Trophoblast cell (in vitro differentiated cells and primary cell): Measurements from ENCODE around the gene PRC1.

ENCODE experiments used
- DNase-seq, 2 donors: peaks; one replicate each; pipeline ENCODE4 v3.0.0-alpha.2; 2016
- H2AFZ ChIP-seq: 2 replicates; pipeline ENCODE4 v1.6.1; 2013; ENCODE audit warnings: low read length, moderate library complexity, mild to moderate bottlenecking; ENCODE audit not compliant: insufficient read depth, poor library complexity
- H2AK5ac ChIP-seq: 2 replicates; pipeline ENCODE4 v1.6.1; 2013; ENCODE audit warnings: mild to moderate bottlenecking, low read length
- H2BK120ac ChIP-seq: 2 replicates; pipeline ENCODE4 v1.6.1; 2013; ENCODE audit warnings: low read length, mild to moderate bottlenecking, moderate library complexity; ENCODE audit not compliant: insufficient read depth, poor library complexity
- H2BK12ac ChIP-seq: 2 replicates; pipeline ENCODE4 v1.6.1; 2013; ENCODE audit warnings: mild to moderate bottlenecking, low read length, moderate library complexity
- H2BK5ac ChIP-seq: 2 replicates; pipeline ENCODE4 v1.6.1; 2013; ENCODE audit warnings: low read length, low read depth, moderate library complexity, mild to moderate bottlenecking; ENCODE audit not compliant: poor library complexity
- H3K14ac ChIP-seq: 2 replicates; pipeline ENCODE4 v1.6.1; 2013; ENCODE audit warnings: mild to moderate bottlenecking, low read length
- H3K18ac ChIP-seq: 2 replicates; pipeline ENCODE4 v1.6.1; 2013; ENCODE audit warnings: mild to moderate bottlenecking, low read length
- H3K23ac ChIP-seq: 2 replicates; pipeline ENCODE4 v1.6.1; 2013; ENCODE audit warnings: low read length
- H3K27ac ChIP-seq: 2 replicates; pipeline ENCODE4 v1.5.1; 2013; ENCODE audit warnings: low read depth, mild to moderate bottlenecking, inconsistent platforms, low read length, moderate library complexity
- H3K27me3 ChIP-seq: 2 replicates; pipeline ENCODE4 v1.6.1; 2013; ENCODE audit warnings: inconsistent platforms, mild to moderate bottlenecking, low read length, moderate library complexity; ENCODE audit not compliant: insufficient read depth
- H3K36me3 ChIP-seq, 2 experiments: 1 replicate in 1 of 2; 2 replicates in 1 of 2; pipeline ENCODE4 v1.6.1; 2013; ENCODE audit warnings: low read length in 2 of 2, mild to moderate bottlenecking in 2 of 2, moderate library complexity in 1 of 2; ENCODE audit not compliant: insufficient read depth in 2 of 2, control insufficient read depth in 1 of 2
- H3K4ac ChIP-seq: 2 replicates; pipeline ENCODE4 v1.6.1; 2013; ENCODE audit warnings: low read depth, mild to moderate bottlenecking, low read length, moderate library complexity
- H3K4me1 ChIP-seq, 2 experiments: 1 replicate in 1 of 2; 2 replicates in 1 of 2; pipeline ENCODE4 v1.6.1; 2013; ENCODE audit warnings: low read length in 2 of 2, mild to moderate bottlenecking in 2 of 2, moderate library complexity in 1 of 2; ENCODE audit not compliant: insufficient read depth in 2 of 2, control insufficient read depth in 1 of 2
- H3K4me2 ChIP-seq: 2 replicates; pipeline ENCODE4 v1.6.1; 2013; ENCODE audit warnings: inconsistent platforms, mild to moderate bottlenecking, low read length, moderate library complexity
- H3K4me3 ChIP-seq: 2 replicates; pipeline ENCODE4 v1.5.1; 2013; ENCODE audit warnings: mild to moderate bottlenecking, low read depth, low read length, inconsistent platforms
- H3K79me1 ChIP-seq: one replicate; pipeline ENCODE4 v1.6.1; 2013; ENCODE audit warnings: low read length
- H3K79me2 ChIP-seq: 2 replicates; pipeline ENCODE4 v1.6.1; 2013; ENCODE audit warnings: low read length, mild to moderate bottlenecking; ENCODE audit not compliant: control insufficient read depth, insufficient read depth, poor library complexity
- H3K9ac ChIP-seq: 2 replicates; pipeline ENCODE4 v1.6.1; 2013; ENCODE audit warnings: mild to moderate bottlenecking, low read length
- H3K9me3 ChIP-seq: 2 replicates; pipeline ENCODE4 v1.6.1; 2013; ENCODE audit warnings: low read depth, mild to moderate bottlenecking, control low read depth, inconsistent platforms, low read length; ENCODE audit not compliant: insufficient read depth
- H4K12ac ChIP-seq: 2 replicates; pipeline ENCODE4 v1.6.1; 2013; ENCODE audit warnings: low read depth, mild to moderate bottlenecking, low read length, moderate library complexity
- H4K8ac ChIP-seq: 2 replicates; pipeline ENCODE4 v1.6.1; 2013; ENCODE audit warnings: low read depth, mild to moderate bottlenecking, low read length, moderate library complexity
- H4K91ac ChIP-seq: one replicate; pipeline ENCODE4 v1.6.1; 2013; ENCODE audit warnings: low read depth, mild to moderate bottlenecking, low read length, moderate library complexity
- WGBS: extraction: QIAGEN DNeasy Blood & Tissue Kit; methylation state at CpG from one replicate; pipeline ENCODE4 v1.1.7; 2013; ENCODE audit warnings: missing lambda C conversion rate; ENCODE audit not compliant: insufficient read length, insufficient coverage; ENCODE audit errors: extremely low coverage; 5-methylcytosine and 5-hydroxymethylcytosine counted together

The PRC1 gene

DNA sequence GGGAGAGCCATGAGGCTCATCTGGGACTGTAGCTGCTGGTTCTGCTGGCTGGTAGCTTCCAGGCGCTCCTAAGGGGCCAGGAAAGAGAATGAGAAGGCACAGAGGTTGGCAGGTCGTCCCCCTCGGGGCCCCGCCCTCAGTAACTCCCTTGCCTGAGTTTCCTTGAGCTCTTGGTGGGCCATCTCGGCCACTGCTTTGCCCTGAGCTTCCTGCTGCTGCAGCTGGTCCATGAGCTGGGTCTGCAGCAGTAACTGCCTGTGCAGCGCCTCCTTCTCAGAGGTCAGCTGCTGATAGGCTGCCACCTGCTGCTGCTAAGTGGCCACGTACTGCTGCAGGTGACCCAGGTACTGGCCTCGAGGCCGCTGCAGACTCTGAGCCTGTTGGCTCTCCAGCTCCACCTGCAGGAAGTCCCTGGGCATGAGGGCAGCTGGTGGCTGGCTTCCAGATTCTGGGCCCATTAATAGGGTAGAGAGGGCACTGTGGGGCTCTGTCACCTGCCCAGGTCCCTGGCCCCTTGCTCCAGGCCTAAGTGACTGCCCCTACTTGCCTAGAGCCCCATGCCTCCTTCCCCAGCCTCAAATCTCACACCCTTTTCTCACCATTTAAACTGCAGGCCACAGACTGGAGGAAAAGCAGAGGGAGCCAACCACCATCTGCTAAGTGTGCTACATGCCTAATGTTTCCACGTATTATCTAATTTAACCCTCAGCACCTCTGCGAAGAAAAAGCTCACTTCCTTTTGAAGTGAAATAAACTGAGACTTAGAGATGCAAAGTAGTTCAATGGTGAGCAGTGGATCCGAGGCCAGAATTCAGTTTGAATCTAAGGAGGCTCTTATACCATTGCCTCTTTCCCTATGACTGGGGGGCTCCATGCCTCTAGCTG is 38.8 kb upstream of the PRC1 start:
- H3K9me3 ChIP-seq = no peaks in the 10 kb centered on the region
- no peak overlapping the region for H3K4ac ChIP-seq
- no peak overlapping the region for H3K23ac ChIP-seq
- H2BK12ac ChIP-seq = no peak overlapping the region
- no peak overlapping the region for H4K8ac ChIP-seq
- no peaks in the 10 kb centered on the region for H3K79me1 ChIP-seq
- H2BK5ac ChIP-seq = no peak overlapping the region
- H2AK5ac ChIP-seq = no peak overlapping the region
- no peak overlapping the region for H3K14ac ChIP-seq
- H2AFZ ChIP-seq = no peak overlapping the region
- H4K12ac ChIP-seq = no peak overlapping the region
- H3K18ac ChIP-seq = no peak overlapping the region
- no peak overlapping the region for H3K4me3 ChIP-seq
- peak; percentile 91 to 95 for DNase-seq
- no peak overlapping the region for H3K9ac ChIP-seq
- H3K27ac ChIP-seq = no peak overlapping the region
- no CpG with 5 or more reads among the region's 12 CpGs for WGBS
- H4K91ac ChIP-seq = no peak overlapping the region
- no peak overlapping the region for H2BK120ac ChIP-seq
- no peaks in the 10 kb centered on the region for H3K79me2 ChIP-seq
- H3K4me2 ChIP-seq = no peak overlapping the region
- H3K36me3 ChIP-seq = no peaks in the 10 kb centered on the region
- H3K27me3 ChIP-seq = no peaks in the 10 kb centered on the region
- no peaks in the 10 kb centered on the region for H3K4me1 ChIP-seq

DNA sequence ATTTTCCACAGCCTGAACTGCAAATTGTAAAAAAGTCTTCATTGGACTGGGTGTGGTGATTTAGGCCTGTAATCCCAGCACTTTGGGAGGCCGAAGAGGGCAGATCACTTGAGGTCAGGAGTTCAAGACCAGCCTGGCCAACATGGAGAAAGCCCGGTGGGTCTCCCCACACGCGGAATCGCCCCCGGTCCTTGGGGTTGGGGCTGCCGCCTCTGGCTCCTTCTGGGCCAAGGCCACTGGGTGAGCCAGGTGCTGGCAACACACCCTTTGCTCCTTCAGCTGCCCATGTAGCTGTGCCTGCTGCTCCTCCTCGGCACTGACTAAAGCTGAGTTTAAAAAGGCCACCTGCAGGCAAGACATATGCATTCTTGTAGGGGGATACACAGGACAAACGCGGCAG is 37.5 kb upstream of the PRC1 start:
- Histone ChIP-seq H3K36me3 (no peaks in the 10 kb centered on the region), H2AFZ (no peak overlapping the region), H3K4ac (no peak overlapping the region), H2BK5ac (no peak overlapping the region), H3K4me3 (no peak overlapping the region), H3K23ac (no peak overlapping the region), H3K18ac (no peak overlapping the region), H3K9ac (no peak overlapping the region), H4K12ac (no peak overlapping the region), H3K9me3 (no peaks in the 10 kb centered on the region), H3K27ac (no peak overlapping the region), H2AK5ac (no peak overlapping the region), H3K79me1 (no peaks in the 10 kb centered on the region), H3K4me2 (no peak overlapping the region), H2BK120ac (no peak overlapping the region), H2BK12ac (no peak overlapping the region), H4K8ac (no peak overlapping the region), H4K91ac (no peak overlapping the region), H3K79me2 (no peaks in the 10 kb centered on the region), H3K4me1 (no peaks in the 10 kb centered on the region), H3K27me3 (no peaks in the 10 kb centered on the region), H3K14ac (no peak overlapping the region)
- DNase-seq = no peak
- WGBS = no CpG with 5 or more reads among the region's 10 CpGs

DNA sequence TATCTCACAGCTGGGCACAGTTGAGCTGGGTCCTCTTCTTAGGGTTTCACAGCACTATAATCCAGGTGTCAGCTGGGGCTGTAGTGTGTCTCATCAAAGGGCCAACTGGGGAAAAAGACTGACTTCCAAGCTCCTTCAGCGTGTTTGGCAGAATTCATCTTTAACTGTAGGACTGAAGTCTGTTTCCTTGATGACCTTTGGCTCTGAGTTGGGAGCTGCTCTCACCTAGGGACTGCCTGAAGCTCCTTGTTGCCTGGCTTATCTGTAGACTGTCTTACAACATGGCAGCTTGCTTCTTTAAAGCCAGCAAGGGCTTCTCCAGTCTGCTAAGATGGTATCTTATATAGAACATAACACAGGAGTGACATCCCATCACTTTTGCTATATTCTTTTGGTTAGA is 33.3 kb upstream of the PRC1 start:
- Histone ChIP-seq H3K4ac (no peak overlapping the region), H4K91ac (no peak overlapping the region), H2AK5ac (no peak overlapping the region), H3K36me3 (no peaks in the 10 kb centered on the region), H3K9me3 (no peaks in the 10 kb centered on the region), H3K4me2 (no peak overlapping the region), H3K9ac (no peak overlapping the region), H3K79me2 (no peaks in the 10 kb centered on the region), H3K79me1 (no peaks in the 10 kb centered on the region), H3K23ac (no peak overlapping the region), H3K18ac (no peak overlapping the region), H3K14ac (no peak overlapping the region), H3K4me3 (no peak overlapping the region), H4K8ac (no peak overlapping the region), H2BK120ac (no peak overlapping the region), H2AFZ (no peak overlapping the region), H3K27ac (no peak overlapping the region), H2BK5ac (no peak overlapping the region), H3K4me1 (no peaks in the 10 kb centered on the region), H3K27me3 (no peaks in the 10 kb centered on the region), H4K12ac (no peak overlapping the region), H2BK12ac (no peak overlapping the region)
- no CpG with 5 or more reads among the region's 1 CpG for WGBS
- no peak for DNase-seq

DNA sequence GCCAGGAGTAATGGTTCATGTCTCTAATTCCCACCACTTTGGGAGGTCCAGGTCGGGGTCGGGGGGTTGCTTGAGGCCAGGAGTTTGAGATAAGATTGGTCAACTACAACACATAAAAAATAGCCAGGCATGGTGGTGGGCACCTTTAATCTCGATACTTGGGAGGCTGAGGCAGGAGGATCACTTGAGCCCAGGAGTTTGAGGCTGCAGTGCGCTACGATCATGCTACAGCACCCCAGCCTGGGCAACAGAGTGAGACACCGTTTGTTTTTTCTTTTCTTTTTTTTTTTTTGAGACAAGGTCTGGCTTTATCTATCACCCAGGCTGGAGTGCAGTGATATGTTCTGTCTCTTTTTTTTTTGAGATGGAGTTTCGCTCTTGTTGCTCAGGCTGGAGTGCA is 29.4 kb upstream of the PRC1 start:
- H4K91ac ChIP-seq = no peak overlapping the region
- H3K36me3 ChIP-seq = no peaks in the 10 kb centered on the region
- no peak overlapping the region for H4K12ac ChIP-seq
- H3K4me2 ChIP-seq = no peak overlapping the region
- H3K4me1 ChIP-seq = peaks cover 0 to 2% of the 10 kb centered on the region in 2 experiments
- no peak overlapping the region for H3K27ac ChIP-seq
- H2BK120ac ChIP-seq = no peak overlapping the region
- no peak overlapping the region for H2AFZ ChIP-seq
- H3K27me3 ChIP-seq = no peaks in the 10 kb centered on the region
- peaks cover 5% of the 10 kb centered on the region for H3K79me2 ChIP-seq
- H3K79me1 ChIP-seq = peaks cover 6% of the 10 kb centered on the region
- H3K9me3 ChIP-seq = no peaks in the 10 kb centered on the region
- WGBS = no CpG with 5 or more reads among the region's 7 CpGs
- no peak overlapping the region for H3K18ac ChIP-seq
- no peak overlapping the region for H3K4ac ChIP-seq
- H2BK5ac ChIP-seq = no peak overlapping the region
- no peak overlapping the region for H3K4me3 ChIP-seq
- H2AK5ac ChIP-seq = no peak overlapping the region
- H3K23ac ChIP-seq = no peak overlapping the region
- H3K14ac ChIP-seq = no peak overlapping the region
- no peak overlapping the region for H4K8ac ChIP-seq
- H2BK12ac ChIP-seq = no peak overlapping the region
- H3K9ac ChIP-seq = no peak overlapping the region
- no peak for DNase-seq
